Endothelial cell (in vitro differentiated cells): ENCODE data around the gene MED13L. TPM values are rescaled to one million over a fixed set of nuclear protein-coding genes. Genes with fewer than 3 reads are reported as not detected.

Experiments used
- DNase-seq: peaks from one replicate; pipeline ENCODE4 v3.0.0; 2021; ENCODE audit warnings: low spot score
- H3K27ac Mint-ChIP-seq: one replicate; pipeline ENCODE4 v1.8.0; 2021; ENCODE audit warnings: mixed read lengths, inconsistent platforms; ENCODE audit not compliant: unreplicated experiment
- H3K27me3 Mint-ChIP-seq: one replicate; pipeline ENCODE4 v1.8.0; 2021; ENCODE audit warnings: mild to moderate bottlenecking, moderate library complexity, mixed read lengths, inconsistent platforms; ENCODE audit not compliant: unreplicated experiment
- H3K36me3 Mint-ChIP-seq: one replicate; pipeline ENCODE4 v1.8.0; 2021; ENCODE audit warnings: mild to moderate bottlenecking, low read depth, mixed read lengths, inconsistent platforms; ENCODE audit not compliant: unreplicated experiment
- H3K4me1 Mint-ChIP-seq: one replicate; pipeline ENCODE4 v1.8.0; 2021; ENCODE audit warnings: mild to moderate bottlenecking, mixed read lengths, inconsistent platforms; ENCODE audit not compliant: unreplicated experiment
- H3K4me3 Mint-ChIP-seq: one replicate; pipeline ENCODE4 v1.8.0; 2021; ENCODE audit warnings: mild to moderate bottlenecking, mixed read lengths, inconsistent platforms; ENCODE audit not compliant: unreplicated experiment
- H3K9me3 Mint-ChIP-seq: one replicate; pipeline ENCODE4 v1.8.0; 2021; ENCODE audit warnings: mixed read lengths, inconsistent platforms; ENCODE audit not compliant: unreplicated experiment
- total RNA-seq: library from RNA; stranded (reverse); fragmentation: NEBNext Ultra II Directional; extraction: Animal tissue kit (Norgen Biotek cat#: 25700); gene quantifications from one replicate; pipeline ENCODE4 v1.2.1, GENCODE V29; 2021; ENCODE audit not compliant: unreplicated experiment
- TF ChIP-seq, protein P1 (sequence below): fragments of 200-600 bp; sonication (generic); IDR thresholded peaks from one replicate; pipeline ENCODE4 v1.5.0; 2021; ENCODE audit warnings: antibody characterized with exemption; ENCODE audit not compliant: unreplicated experiment

MED13L gene
- total RNA-seq, 1 donor from 2014 or later: 97.0 TPM

DNA sequence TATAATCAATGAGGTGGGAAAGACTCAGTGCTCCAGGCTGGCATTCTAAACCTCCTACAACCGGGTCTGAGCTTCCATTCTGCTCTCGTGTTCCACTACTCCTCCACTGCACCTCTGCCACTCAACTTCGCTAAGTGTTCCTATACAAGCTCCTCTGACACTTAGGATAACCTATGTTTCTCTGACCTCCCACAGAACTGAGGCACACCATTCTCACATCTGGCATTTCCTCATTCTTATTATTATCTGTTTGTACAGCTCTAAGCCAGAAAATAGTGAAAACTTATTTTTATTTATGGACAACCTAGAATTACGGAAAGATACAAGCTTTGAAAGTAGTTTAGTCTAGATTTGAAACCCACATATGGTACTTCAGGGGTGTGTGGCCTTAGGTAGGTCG is 127.0 kb downstream of the MED13L start:
- no peak overlapping the region for H3K27ac Mint-ChIP-seq
- no peaks in the 10 kb centered on the region for H3K36me3 Mint-ChIP-seq
- peaks cover 27% of the 10 kb centered on the region for H3K4me1 Mint-ChIP-seq
- TF ChIP-seq, protein P1, sequence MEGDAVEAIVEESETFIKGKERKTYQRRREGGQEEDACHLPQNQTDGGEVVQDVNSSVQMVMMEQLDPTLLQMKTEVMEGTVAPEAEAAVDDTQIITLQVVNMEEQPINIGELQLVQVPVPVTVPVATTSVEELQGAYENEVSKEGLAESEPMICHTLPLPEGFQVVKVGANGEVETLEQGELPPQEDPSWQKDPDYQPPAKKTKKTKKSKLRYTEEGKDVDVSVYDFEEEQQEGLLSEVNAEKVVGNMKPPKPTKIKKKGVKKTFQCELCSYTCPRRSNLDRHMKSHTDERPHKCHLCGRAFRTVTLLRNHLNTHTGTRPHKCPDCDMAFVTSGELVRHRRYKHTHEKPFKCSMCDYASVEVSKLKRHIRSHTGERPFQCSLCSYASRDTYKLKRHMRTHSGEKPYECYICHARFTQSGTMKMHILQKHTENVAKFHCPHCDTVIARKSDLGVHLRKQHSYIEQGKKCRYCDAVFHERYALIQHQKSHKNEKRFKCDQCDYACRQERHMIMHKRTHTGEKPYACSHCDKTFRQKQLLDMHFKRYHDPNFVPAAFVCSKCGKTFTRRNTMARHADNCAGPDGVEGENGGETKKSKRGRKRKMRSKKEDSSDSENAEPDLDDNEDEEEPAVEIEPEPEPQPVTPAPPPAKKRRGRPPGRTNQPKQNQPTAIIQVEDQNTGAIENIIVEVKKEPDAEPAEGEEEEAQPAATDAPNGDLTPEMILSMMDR: no peak
- no peak overlapping the region for H3K4me3 Mint-ChIP-seq
- no peaks in the 10 kb centered on the region for H3K9me3 Mint-ChIP-seq
- DNase-seq: no peak
- no peaks in the 10 kb centered on the region for H3K27me3 Mint-ChIP-seq

GRCh38 chr12:116150001-116150400 is 127.5 kb downstream of the MED13L start:
- Mint-ChIP-seq H3K27ac (no peak overlapping the region), H3K4me1 (peaks cover 27% of the 10 kb centered on the region)
- DNase-seq: no peak

DNA sequence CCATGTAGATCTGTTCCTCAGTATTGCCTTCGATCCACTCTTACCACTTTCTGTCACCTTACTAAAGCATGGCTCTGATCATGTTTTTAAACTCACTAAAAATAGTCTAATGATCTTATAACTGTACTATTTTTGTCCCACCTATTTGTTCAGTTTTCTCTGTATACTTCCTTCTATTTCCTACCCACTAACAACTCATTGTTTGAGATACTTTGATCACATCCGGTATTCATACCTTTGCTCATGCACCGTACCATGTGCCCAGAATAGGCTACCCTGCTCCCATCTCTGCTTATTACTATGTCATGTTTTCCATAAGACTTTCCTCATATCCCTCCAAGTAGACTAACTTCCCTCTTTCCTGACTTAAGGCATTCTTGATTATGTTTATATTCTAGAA is 128.6 kb downstream of the MED13L start:
- TF ChIP-seq, protein P1: no peak
- H3K27me3 Mint-ChIP-seq: no peaks in the 10 kb centered on the region
- no peak for DNase-seq
- no peaks in the 10 kb centered on the region for H3K9me3 Mint-ChIP-seq
- H3K27ac Mint-ChIP-seq: no peak overlapping the region
- no peaks in the 10 kb centered on the region for H3K36me3 Mint-ChIP-seq
- H3K4me1 Mint-ChIP-seq: peaks cover 26% of the 10 kb centered on the region
- no peak overlapping the region for H3K4me3 Mint-ChIP-seq

More at GRCh38 chr12:116150001-116150400, 127.5 kb downstream of the MED13L start:
- TF ChIP-seq, protein P1: no peak
- H3K9me3 Mint-ChIP-seq: no peaks in the 10 kb centered on the region
- no peak overlapping the region for H3K4me3 Mint-ChIP-seq
- no peaks in the 10 kb centered on the region for H3K36me3 Mint-ChIP-seq
- no peaks in the 10 kb centered on the region for H3K27me3 Mint-ChIP-seq

- no peak overlapping the region for H3K27ac Mint-ChIP-seq
- no peaks in the 10 kb centered on the region for H3K36me3 Mint-ChIP-seq
- H3K4me1 Mint-ChIP-seq: peaks cover 14% of the 10 kb centered on the region
- no peak overlapping the region for H3K4me3 Mint-ChIP-seq
- H3K27me3 Mint-ChIP-seq: no peaks in the 10 kb centered on the region
- H3K9me3 Mint-ChIP-seq: no peaks in the 10 kb centered on the region
- no peak for DNase-seq
- TF ChIP-seq, protein P1: no peak
Measured at GRCh38 chr12:116146386-116146785, 131.1 kb downstream of the MED13L start.

- TF ChIP-seq, protein P1: no peak
- no peaks in the 10 kb centered on the region for H3K36me3 Mint-ChIP-seq
- no peak overlapping the region for H3K27ac Mint-ChIP-seq
- H3K27me3 Mint-ChIP-seq: no peaks in the 10 kb centered on the region
- DNase-seq: no peak
- H3K9me3 Mint-ChIP-seq: no peaks in the 10 kb centered on the region
- H3K4me3 Mint-ChIP-seq: no peak overlapping the region
- peaks cover 13% of the 10 kb centered on the region for H3K4me1 Mint-ChIP-seq
Measured at GRCh38 chr12:116145451-116145850, 132.0 kb downstream of the MED13L start.
